B cell (primary cell): ENCODE data around the gene IL6ST. TPM values are rescaled to one million over a fixed set of nuclear protein-coding genes. Genes with fewer than 3 reads are reported as not detected.
"Not testable (repeated sequence)": the region's sequence is repeated elsewhere in the genome, so short reads cannot be mapped to it uniquely, and the experiment has no call there.

Experiments used
- ATAC-seq: fragments of 200-7000 bp; cut with Tn5 transposase; one replicate; pipeline ENCODE4 v1.10.0; 2021; ENCODE audit warnings: low read depth, mild to moderate bottlenecking, moderate number of reproducible peaks, moderate library complexity
- CTCF ChIA-PET: fragments of 350-600 bp; sonication (Branson Sonifier 250); formaldehyde crosslinking; loops from one replicate; lab custom pipeline; 2021; ENCODE audit warnings: antibody characterized with exemption, inconsistent platforms; lab: Charles Lee
- POLR2A ChIA-PET: fragments of 350-600 bp; sonication (Branson Sonifier 250); formaldehyde crosslinking; loops from one replicate; lab custom pipeline; 2021; ENCODE audit warnings: antibody characterized with exemption; lab: Charles Lee
- DNase-seq: peaks from one replicate; pipeline ENCODE4 v3.0.0; 2013
- H2AFZ ChIP-seq: 2 replicates; pipeline ENCODE4 v1.6.1; 2012; ENCODE audit warnings: mild to moderate bottlenecking, low read depth, low read length; ENCODE audit not compliant: insufficient read depth, poor library complexity, severe bottlenecking
- H3K27ac ChIP-seq, 2 donors: 1 replicate in 1 of 2; 2 replicates in 1 of 2; pipeline ENCODE4 v1.5.1; 2012 to 2013; ENCODE audit warnings: low read length in 2 of 2, mild to moderate bottlenecking in 2 of 2, moderate library complexity in 1 of 2
- H3K27me3 ChIP-seq, 4 experiments: fragments of 200-600 bp in 1 of 4; sonication (generic) in 1 of 4; replicated peaks in 1 of 4; 1 replicate in 2 of 4; 2 replicates in 2 of 4; pipeline versions ENCODE4 v1.6.1 to v1.7.0; 2013 to 2016; ENCODE audit warnings: low read length in 3 of 4, mild to moderate bottlenecking in 2 of 4, mixed read lengths in 1 of 4, moderate library complexity in 1 of 4; ENCODE audit not compliant: insufficient read depth in 4 of 4, control insufficient read depth in 3 of 4; ENCODE audit errors: control extremely low read depth in 1 of 4
- H3K36me3 ChIP-seq, 2 experiments: replicated peaks in 1 of 2; 1 replicate in 1 of 2; 2 replicates in 1 of 2; pipeline versions ENCODE4 v1.6.1 to v1.7.1; 2013; ENCODE audit warnings: low read length in 1 of 2; ENCODE audit not compliant: insufficient read depth in 2 of 2, control insufficient read depth in 1 of 2; ENCODE audit errors: control extremely low read depth in 1 of 2, extremely low read depth in 1 of 2
- H3K4me1 ChIP-seq, 2 donors: fragments of 200-600 bp in 1 of 2; sonication (generic) in 1 of 2; 1 replicate in 1 of 2; 2 replicates in 1 of 2; pipeline versions ENCODE4 v1.5.1 to v1.6.1; 2013 to 2017; ENCODE audit warnings: low read length in 2 of 2; ENCODE audit not compliant: control insufficient read depth in 2 of 2, insufficient read depth in 2 of 2
- H3K4me2 ChIP-seq: replicated peaks from 2 replicates; pipeline ENCODE3; 2012; ENCODE audit warnings: mild to moderate bottlenecking, low read depth, low read length; ENCODE audit not compliant: poor library complexity, severe bottlenecking
- H3K4me3 ChIP-seq, 5 experiments: fragments of 200-600 bp in 1 of 5; sonication (generic) in 1 of 5; 1 replicate in 3 of 5; 2 replicates in 2 of 5; pipeline versions ENCODE4 v1.5.1 to v1.7.0; 2011 to 2016; ENCODE audit warnings: low read length in 4 of 5, mild to moderate bottlenecking in 4 of 5, low read depth in 2 of 5, control low read depth in 1 of 5, moderate library complexity in 1 of 5; ENCODE audit not compliant: insufficient read depth in 1 of 5; ENCODE audit errors: control extremely low read depth in 1 of 5, extremely low read depth in 1 of 5
- H3K79me2 ChIP-seq: fragments of 200-600 bp; sonication (generic); one replicate; pipeline ENCODE4 v1.6.0; 2016; ENCODE audit warnings: low read length; ENCODE audit not compliant: control insufficient read depth, insufficient read depth
- H3K9ac ChIP-seq: fragments of 200-600 bp; sonication (generic); 2 replicates; pipeline ENCODE4 v1.6.1; 2017; ENCODE audit warnings: mild to moderate bottlenecking, low read length, moderate library complexity
- H3K9me3 ChIP-seq, 3 donors: one replicate each; pipeline versions ENCODE4 v1.6.1 to v1.7.1; 2013; ENCODE audit warnings: low read length in 2 of 3; ENCODE audit not compliant: control insufficient read depth in 2 of 3, insufficient read depth in 1 of 3; ENCODE audit errors: control extremely low read depth in 1 of 3
- H4K20me1 ChIP-seq: 2 replicates; pipeline ENCODE4 v1.6.0; 2012; ENCODE audit warnings: mild to moderate bottlenecking, low read length; ENCODE audit not compliant: insufficient read depth, control insufficient read depth, poor library complexity, severe bottlenecking
- H3K27ac Mint-ChIP-seq: one replicate; pipeline ENCODE4 v1.8.0; 2021; ENCODE audit warnings: mixed read lengths
- H3K27me3 Mint-ChIP-seq: one replicate; pipeline ENCODE4 v1.8.0; 2021; ENCODE audit warnings: mixed read lengths
- H3K4me1 Mint-ChIP-seq: one replicate; pipeline ENCODE4 v1.8.0; 2021; ENCODE audit warnings: mixed read lengths
- H3K4me3 Mint-ChIP-seq: one replicate; pipeline ENCODE4 v1.8.0; 2021; ENCODE audit warnings: mixed read lengths
- H3K9me3 Mint-ChIP-seq: one replicate; pipeline ENCODE4 v1.8.0; 2022; ENCODE audit warnings: mixed read lengths; ENCODE audit not compliant: insufficient read depth
- CTCF ChIP-seq: fragments of 200-600 bp; IDR thresholded peaks from one replicate; pipeline ENCODE4 v1.8.0; 2022; ENCODE audit warnings: antibody characterized with exemption, mild to moderate bottlenecking
- EZH2 ChIP-seq: IDR thresholded peaks from 2 replicates; pipeline ENCODE4 v1.6.1; 2012; ENCODE audit warnings: borderline replicate concordance, low read depth, mild to moderate bottlenecking, moderate library complexity, low read length; ENCODE audit not compliant: insufficient read depth, poor library complexity, severe bottlenecking
- WGBS: methylation state at CpG from one replicate; pipeline ENCODE4 v1.1.5; 2013; ENCODE audit warnings: missing lambda C conversion rate; ENCODE audit not compliant: insufficient coverage; 5-methylcytosine and 5-hydroxymethylcytosine counted together
- intact Hi-C: fragments of 100-400 bp; cut with micrococcal nuclease; formaldehyde crosslinking; loops from one replicate; pipeline ENCODE4 v1.10.0; 2022
- polyA plus RNA-seq: library from polyadenylated mRNA; depleted of rRNA; stranded (reverse); fragments of >200 nt; gene quantifications from 2 replicates; pipeline ENCODE4 v1.2.3, GENCODE V29; 2012
- total RNA-seq, 2 donors: library from RNA; stranded (reverse); fragments of 120-200 nt in 1 of 2; gene quantifications; 1 replicate in 1 of 2; 2 replicates in 1 of 2; pipeline versions ENCODE4 v1.2.3 to v1.2.4, GENCODE V29; 2013 to 2022

IL6ST gene
- total and polyA plus RNA-seq, 2 donors (not counting 1 experiment from before 2014, with no cell fraction given) = 4.3 to 28.0 TPM

DNA sequence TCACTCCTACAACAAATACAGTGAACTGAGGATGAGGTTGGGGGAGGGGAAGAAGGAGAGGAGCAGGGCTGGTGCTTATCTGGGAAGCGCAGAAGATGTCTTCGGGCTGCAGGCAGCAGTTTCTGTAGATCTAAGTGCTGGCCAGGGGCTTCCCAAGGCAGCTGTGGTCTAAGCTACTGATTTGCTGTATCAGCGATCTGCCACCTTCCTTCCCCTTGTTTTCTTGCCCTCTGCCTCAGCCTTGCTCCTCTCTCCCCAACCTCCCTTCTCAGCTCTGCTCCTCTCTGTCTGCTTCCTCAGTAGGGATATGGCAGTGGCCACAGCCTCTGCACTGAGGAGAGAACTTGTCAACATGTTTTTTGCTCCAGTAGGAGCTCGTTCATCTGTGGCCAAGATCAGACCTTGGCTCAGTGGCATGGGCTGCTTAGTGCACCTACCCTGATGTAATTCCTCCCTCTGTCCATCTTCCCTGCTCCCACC lies 42.8 kb upstream of the IL6ST start:
- Mint-ChIP-seq H3K9me3 (no peaks in the 10 kb centered on the region), H3K4me3 (no peak overlapping the region), H3K4me1 (no peaks in the 10 kb centered on the region), H3K27me3 (peaks cover 4% of the 10 kb centered on the region), H3K27ac (no peak overlapping the region)
- H3K36me3 ChIP-seq = no peaks in the 10 kb centered on the region
- 21% methylated on average over 4 of the region's 4 CpGs for WGBS
- H3K4me3 ChIP-seq = no peak overlapping the region
- DNase-seq (no peak), ATAC-seq (no peak)
- CTCF ChIA-PET = no interaction called here
- H3K27me3 ChIP-seq = no peaks in the 10 kb centered on the region
- no peaks in the 10 kb centered on the region for H3K79me2 ChIP-seq
- TF ChIP-seq EZH2 (no peak), CTCF (no peak)
- H3K9me3 ChIP-seq = peaks cover 0 to 4% (median 0%) of the 10 kb centered on the region in 3 donors
- H3K27ac ChIP-seq = no peak overlapping the region
- no peaks in the 10 kb centered on the region for H4K20me1 ChIP-seq
- intact Hi-C loops = no loop called here
- no peak overlapping the region for H3K4me2 ChIP-seq
- POLR2A ChIA-PET = no interaction called here
- H3K4me1 ChIP-seq = no peaks in the 10 kb centered on the region
- H3K9ac ChIP-seq = no peak overlapping the region
- no peak overlapping the region for H2AFZ ChIP-seq

DNA sequence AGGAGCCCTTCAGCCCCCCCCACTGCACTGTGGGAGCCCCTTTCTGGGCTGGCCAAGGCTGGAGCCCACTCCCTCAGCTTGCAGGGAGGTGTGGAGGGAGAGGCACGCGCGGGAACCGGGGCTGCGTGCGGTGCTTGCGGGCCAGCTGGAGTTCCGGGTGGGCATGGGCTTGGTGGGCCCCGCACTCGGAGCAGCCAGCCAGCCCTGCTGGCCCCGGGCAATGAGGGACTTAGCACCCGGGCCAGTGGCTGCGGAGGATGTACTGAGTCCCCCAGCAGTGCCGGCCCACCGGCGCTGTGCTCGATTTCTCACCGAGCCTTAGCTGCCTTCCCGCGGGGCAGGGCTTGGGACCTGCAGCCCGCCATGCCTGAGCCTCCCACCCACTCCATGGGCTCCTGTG lies 40.6 kb upstream of the IL6ST start:
- H3K27ac Mint-ChIP-seq, H3K4me3 ChIP-seq, H3K27ac ChIP-seq, H3K27me3 Mint-ChIP-seq, H3K36me3 ChIP-seq, H3K27me3 ChIP-seq, ATAC-seq, H3K4me2 ChIP-seq, intact Hi-C loops, H3K4me1 ChIP-seq, H3K4me1 Mint-ChIP-seq, H3K9me3 ChIP-seq, POLR2A ChIA-PET, H4K20me1 ChIP-seq, H3K79me2 ChIP-seq, H3K9ac ChIP-seq, H3K9me3 Mint-ChIP-seq, H2AFZ ChIP-seq, H3K4me3 Mint-ChIP-seq, DNase-seq: not testable (repeated sequence)
- CTCF ChIA-PET = interaction anchor here (0.7 kb wide), 1 partner anchor 1125 kb away, joined by 3 read pairs; no protein-coding TSS in a partner anchor
- whole genome bisulfite sequencing = 96% methylated on average over 7 of the region's 21 CpGs

- H3K27ac Mint-ChIP-seq, DNase-seq, H3K4me3 Mint-ChIP-seq, H3K27me3 ChIP-seq, ATAC-seq, intact Hi-C loops, H3K27me3 Mint-ChIP-seq, H3K79me2 ChIP-seq, H3K9me3 Mint-ChIP-seq, CTCF ChIA-PET, H3K27ac ChIP-seq, H4K20me1 ChIP-seq, H2AFZ ChIP-seq, H3K36me3 ChIP-seq, H3K4me2 ChIP-seq, H3K4me1 Mint-ChIP-seq, H3K4me1 ChIP-seq, H3K9ac ChIP-seq, H3K4me3 ChIP-seq, POLR2A ChIA-PET, H3K9me3 ChIP-seq: not testable (repeated sequence)
- 92% methylated on average over 6 of the region's 7 CpGs for WGBS
Measured at GRCh38 chr5:56029871-56030630, 35.3 kb upstream of the IL6ST start.
